Bronchial epithelial cell (primary cell): ENCODE measurements around the gene PATJ. TPM values are rescaled to one million over a fixed set of nuclear protein-coding genes. Genes with fewer than 3 reads are reported as not detected.
"Not testable (repeated sequence)": the region's sequence is repeated elsewhere in the genome, so short reads cannot be mapped to it uniquely, and the experiment has no call there.

Experiments used
- DNase-seq: peaks from one replicate; pipeline ENCODE4 v3.0.0-alpha.2; 2010; ENCODE audit warnings: low read depth
- FAIRE-seq: peaks from 2 replicates; lab custom pipeline; 2011; peaks lifted over from hg19 to GRCh38; lab: Jason Lieb, UNC
- H3K27me3 ChIP-seq: 2 replicates; pipeline ENCODE4 v1.5.1; 2011; ENCODE audit warnings: low read length; ENCODE audit not compliant: control insufficient read depth, insufficient read depth
- H3K36me3 ChIP-seq: 2 replicates; pipeline ENCODE4 v1.5.1; 2011; ENCODE audit warnings: low read length; ENCODE audit not compliant: control insufficient read depth, insufficient read depth
- H3K4me3 ChIP-seq: 2 replicates; pipeline ENCODE4 v1.5.1; 2011; ENCODE audit warnings: mild to moderate bottlenecking, low read depth, low read length, control low read depth
- total RNA-seq: library from RNA; depleted of rRNA; stranded (reverse); fragments of >200 nt; gene quantifications from 2 replicates; pipeline ENCODE4 v1.2.1, GENCODE V29; 2014
- TF ChIP-seq, protein P1 (sequence below): IDR thresholded peaks from 2 replicates; pipeline ENCODE4 v1.5.1; 2011; ENCODE audit warnings: mild to moderate bottlenecking, moderate library complexity, low read length, control low read depth, inconsistent platforms; ENCODE audit not compliant: insufficient read depth, severe bottlenecking

PATJ gene
- total RNA-seq, 1 donor from 2014 or later = 46.6 TPM

DNA sequence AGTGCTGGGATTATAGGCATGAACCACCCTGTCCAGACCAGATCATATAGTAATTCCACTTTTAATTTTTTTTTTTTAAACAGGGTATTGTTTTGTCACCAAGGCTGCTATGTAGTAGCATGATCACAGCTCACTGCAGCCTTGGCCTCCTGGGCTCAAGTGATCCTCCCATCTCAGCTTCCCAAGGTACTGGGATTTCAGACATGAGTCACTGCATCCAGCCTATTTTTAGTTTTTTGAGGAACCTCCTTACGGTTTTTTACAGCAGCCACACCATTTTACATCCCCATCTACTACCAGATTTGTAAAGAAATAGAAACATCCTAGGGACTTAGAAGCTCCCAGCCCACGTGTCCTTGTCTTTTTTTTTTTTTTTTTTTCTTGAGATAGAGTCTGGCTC is 476.3 kb downstream of the PATJ start:
- H3K27me3 ChIP-seq = no peaks in the 10 kb centered on the region
- H3K36me3 ChIP-seq = no peaks in the 10 kb centered on the region
- TF ChIP-seq, protein P1, sequence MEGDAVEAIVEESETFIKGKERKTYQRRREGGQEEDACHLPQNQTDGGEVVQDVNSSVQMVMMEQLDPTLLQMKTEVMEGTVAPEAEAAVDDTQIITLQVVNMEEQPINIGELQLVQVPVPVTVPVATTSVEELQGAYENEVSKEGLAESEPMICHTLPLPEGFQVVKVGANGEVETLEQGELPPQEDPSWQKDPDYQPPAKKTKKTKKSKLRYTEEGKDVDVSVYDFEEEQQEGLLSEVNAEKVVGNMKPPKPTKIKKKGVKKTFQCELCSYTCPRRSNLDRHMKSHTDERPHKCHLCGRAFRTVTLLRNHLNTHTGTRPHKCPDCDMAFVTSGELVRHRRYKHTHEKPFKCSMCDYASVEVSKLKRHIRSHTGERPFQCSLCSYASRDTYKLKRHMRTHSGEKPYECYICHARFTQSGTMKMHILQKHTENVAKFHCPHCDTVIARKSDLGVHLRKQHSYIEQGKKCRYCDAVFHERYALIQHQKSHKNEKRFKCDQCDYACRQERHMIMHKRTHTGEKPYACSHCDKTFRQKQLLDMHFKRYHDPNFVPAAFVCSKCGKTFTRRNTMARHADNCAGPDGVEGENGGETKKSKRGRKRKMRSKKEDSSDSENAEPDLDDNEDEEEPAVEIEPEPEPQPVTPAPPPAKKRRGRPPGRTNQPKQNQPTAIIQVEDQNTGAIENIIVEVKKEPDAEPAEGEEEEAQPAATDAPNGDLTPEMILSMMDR = no peak
- no peak overlapping the region for H3K4me3 ChIP-seq
- DNase-seq = no peak
- FAIRE-seq = no peak

DNA sequence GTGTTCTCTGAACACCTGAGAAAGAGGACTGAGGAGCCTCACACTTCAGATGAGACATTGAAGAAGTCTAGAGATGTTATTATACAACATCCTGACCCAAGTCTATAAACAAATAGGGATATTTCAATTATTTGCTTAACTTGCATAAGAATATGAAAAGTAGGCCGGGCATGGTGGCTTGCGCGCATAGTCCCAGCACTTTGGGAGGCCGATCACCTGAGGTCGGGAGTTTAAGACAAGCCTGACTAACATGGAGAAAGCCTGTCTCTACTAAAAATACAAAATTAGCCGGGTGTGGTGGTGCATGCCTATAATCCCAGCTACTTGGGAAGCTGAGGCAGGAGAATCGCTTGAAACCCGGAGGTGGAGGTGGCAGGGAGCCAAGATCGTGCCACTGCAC is 478.2 kb downstream of the PATJ start:
- H3K27me3 ChIP-seq, DNase-seq, H3K36me3 ChIP-seq, FAIRE-seq, H3K4me3 ChIP-seq: not testable (repeated sequence)

DNA sequence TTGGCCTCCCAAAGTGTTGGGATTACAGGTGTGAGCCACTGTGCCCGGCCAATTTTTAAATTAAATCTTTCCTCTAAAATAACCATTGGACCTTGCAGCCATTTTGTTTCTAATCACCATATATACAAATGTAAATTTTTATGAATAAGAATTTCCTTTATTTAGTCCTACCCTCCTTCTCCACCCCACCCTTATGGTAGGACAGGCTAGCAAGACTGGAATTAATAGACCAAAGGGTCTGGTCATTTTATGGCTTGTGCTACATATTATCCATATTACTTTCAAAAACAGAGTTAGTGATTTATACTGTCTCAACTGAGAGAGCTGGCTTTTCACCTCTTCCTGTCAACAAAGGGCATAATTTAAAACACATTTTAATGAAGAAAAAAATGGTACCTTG is 478.9 kb downstream of the PATJ start:
- FAIRE-seq = no peak
- no peaks in the 10 kb centered on the region for H3K27me3 ChIP-seq
- no peak for DNase-seq
- H3K4me3 ChIP-seq = no peak overlapping the region
- no peaks in the 10 kb centered on the region for H3K36me3 ChIP-seq
- TF ChIP-seq, protein P1 = no peak

DNA sequence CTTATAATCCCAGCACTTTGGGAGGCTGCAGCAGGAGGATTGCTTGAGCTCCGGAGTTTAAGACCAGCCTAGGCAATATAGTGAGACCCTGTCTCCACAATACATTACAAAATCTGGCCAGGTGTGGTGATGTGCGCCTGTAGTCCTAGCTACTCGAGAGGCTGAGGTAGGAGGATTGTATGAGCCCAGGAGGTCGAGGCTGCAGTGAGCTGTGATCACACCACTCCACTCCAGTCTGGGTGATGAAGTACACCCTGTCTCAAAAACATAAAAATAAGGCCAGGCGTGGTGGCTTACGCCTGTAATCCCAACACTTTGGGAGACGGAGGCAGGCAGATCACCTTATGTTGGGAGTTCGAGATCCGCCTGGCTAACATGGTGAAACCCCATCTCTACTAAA is 480.0 kb downstream of the PATJ start:
- Histone ChIP-seq H3K4me3 (no peak overlapping the region), H3K27me3 (no peaks in the 10 kb centered on the region), H3K36me3 (no peaks in the 10 kb centered on the region)
- TF ChIP-seq, protein P1 = no peak
- DNase-seq (no peak), FAIRE-seq (no peak)

DNA sequence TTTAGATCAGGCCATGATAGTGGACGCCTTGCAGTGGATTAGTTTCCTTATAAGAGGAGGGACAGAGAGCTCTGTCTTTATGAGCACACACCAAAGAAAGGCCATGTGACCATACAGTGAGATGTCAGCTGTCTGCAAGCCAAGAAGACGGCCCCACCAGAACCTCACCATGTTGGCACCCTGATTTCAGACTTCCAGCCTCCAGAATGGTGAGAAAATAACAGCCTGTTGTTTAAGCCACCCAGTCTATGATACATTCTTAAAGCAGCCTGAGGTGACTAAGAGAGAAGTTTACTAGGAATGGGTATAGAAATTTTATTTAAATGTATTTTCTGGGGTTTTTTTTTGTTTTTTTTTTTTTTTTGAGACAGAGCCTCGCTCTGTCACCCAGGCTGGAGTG is 481.9 kb downstream of the PATJ start:
- FAIRE-seq (no peak), DNase-seq (no peak)
- H3K27me3 ChIP-seq = no peaks in the 10 kb centered on the region
- H3K36me3 ChIP-seq = no peaks in the 10 kb centered on the region
- H3K4me3 ChIP-seq = no peak overlapping the region
- TF ChIP-seq, protein P1 = no peak

DNA sequence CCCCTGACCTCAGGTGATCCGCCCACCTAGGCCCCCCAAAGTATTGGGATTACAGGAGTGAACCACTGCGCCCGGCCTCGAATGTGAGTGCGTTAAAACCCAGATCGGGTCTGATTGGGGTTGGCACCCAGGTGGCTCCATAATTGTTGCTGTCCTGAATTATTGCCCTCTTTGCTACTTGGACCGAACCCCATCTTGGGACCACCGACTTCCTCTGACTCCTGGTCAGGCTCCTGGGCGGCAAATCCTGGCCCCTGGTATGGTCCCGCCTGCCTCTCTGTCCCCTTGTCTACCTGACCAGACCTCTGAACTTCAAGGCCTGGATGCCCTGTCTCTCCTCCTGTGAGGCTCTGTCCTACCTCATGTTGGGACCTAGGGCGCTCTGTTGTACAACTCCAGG is 485.2 kb downstream of the PATJ start:
- Histone ChIP-seq H3K36me3 (no peaks in the 10 kb centered on the region), H3K4me3 (no peak overlapping the region), H3K27me3 (no peaks in the 10 kb centered on the region)
- FAIRE-seq (no peak), DNase-seq (no peak)
- TF ChIP-seq, protein P1 = no peak

Other genes with a start within 250 kb of the PATJ start
- 45.4 and 45.5 TPM in 2 replicates for gene TM2D1, start 17.3 kb upstream of the PATJ start, total RNA-seq